ENCODE results near the gene C1QA.

The C1QA gene

GRCh38 chr1:22688466-22688865 lies 52.0 kb downstream of the C1QA start:
- no peak overlapping the region for H3K4me3 ChIP-seq (ENCODE audit: low read depth, low read length)
- no peak for TF ChIP-seq MAX (IDR thresholded peaks at IDR 0.05; ENCODE audit: low read depth, low read length)
- TF ChIP-seq, protein P1, sequence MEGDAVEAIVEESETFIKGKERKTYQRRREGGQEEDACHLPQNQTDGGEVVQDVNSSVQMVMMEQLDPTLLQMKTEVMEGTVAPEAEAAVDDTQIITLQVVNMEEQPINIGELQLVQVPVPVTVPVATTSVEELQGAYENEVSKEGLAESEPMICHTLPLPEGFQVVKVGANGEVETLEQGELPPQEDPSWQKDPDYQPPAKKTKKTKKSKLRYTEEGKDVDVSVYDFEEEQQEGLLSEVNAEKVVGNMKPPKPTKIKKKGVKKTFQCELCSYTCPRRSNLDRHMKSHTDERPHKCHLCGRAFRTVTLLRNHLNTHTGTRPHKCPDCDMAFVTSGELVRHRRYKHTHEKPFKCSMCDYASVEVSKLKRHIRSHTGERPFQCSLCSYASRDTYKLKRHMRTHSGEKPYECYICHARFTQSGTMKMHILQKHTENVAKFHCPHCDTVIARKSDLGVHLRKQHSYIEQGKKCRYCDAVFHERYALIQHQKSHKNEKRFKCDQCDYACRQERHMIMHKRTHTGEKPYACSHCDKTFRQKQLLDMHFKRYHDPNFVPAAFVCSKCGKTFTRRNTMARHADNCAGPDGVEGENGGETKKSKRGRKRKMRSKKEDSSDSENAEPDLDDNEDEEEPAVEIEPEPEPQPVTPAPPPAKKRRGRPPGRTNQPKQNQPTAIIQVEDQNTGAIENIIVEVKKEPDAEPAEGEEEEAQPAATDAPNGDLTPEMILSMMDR (IDR thresholded peaks at IDR 0.05; ENCODE audit: low read depth, low read length), result no peak
- no peak for TF ChIP-seq MYC (IDR thresholded peaks at IDR 0.05; ENCODE audit: low read depth, low read length)
- no peak for TF ChIP-seq POLR2A (IDR thresholded peaks at IDR 0.05; ENCODE audit: extremely low read depth, insufficient read length)

More at GRCh38 chr1:22688466-22688865, 52.0 kb downstream of the C1QA start:
- DNase-seq (ENCODE audit: low read depth), result no peak

All from NB4 (cell line).